ENCODE measurements around the gene DENND11. TPM values are rescaled to one million over a fixed set of nuclear protein-coding genes. Genes with fewer than 3 reads are reported as not detected.

DENND11 gene
- total RNA-seq, 2 experiments from 2014 or later, result 3.8 to 9.7 TPM

GRCh38 chr7:141685285-141686023 is 16.5 kb downstream of the DENND11 start:
- no peak overlapping the region for H3K27ac ChIP-seq (ENCODE audit: low read depth, low read length, poor library complexity, severe bottlenecking)
- H3K9me2 ChIP-seq (ENCODE audit: insufficient read depth, low read length), result no peaks in the 10 kb centered on the region
- BruUV-seq (replicated peaks), result no TSS peak
- no peaks in the 10 kb centered on the region for H3K4me1 ChIP-seq (ENCODE audit: insufficient read depth, low read length, poor library complexity, severe bottlenecking)
- H3K36me3 ChIP-seq (ENCODE audit: insufficient read depth, low read length), result no peaks in the 10 kb centered on the region
- DNase-seq (ENCODE audit: low spot score), result no peak
- TF ChIP-seq CTCF (conservative IDR thresholded peaks at IDR 0.05; ENCODE audit: low read length), result no peak
- no peak for TF ChIP-seq EZH2phosphoT487 (IDR thresholded peaks at IDR 0.05; ENCODE audit: borderline replicate concordance, low read depth, low read length)
- H2AFZ ChIP-seq (ENCODE audit: low read length), result no peak overlapping the region
- POLR2A ChIA-PET, result interaction anchor here (0.6 kb wide), 1 partner anchor 83 kb away, joined by 3 read pairs; no protein-coding TSS in a partner anchor
- H3K4me2 ChIP-seq (ENCODE audit: low read length), result no peak overlapping the region
- intact Hi-C loops (cut with micrococcal nuclease; ENCODE audit: unreplicated experiment), result no loop called here
- H4K20me1 ChIP-seq (ENCODE audit: insufficient read depth, low read length), result no peaks in the 10 kb centered on the region
- H3K4me3 ChIP-seq (ENCODE audit: low read depth, low read length, poor library complexity, severe bottlenecking), result no peak overlapping the region
- no peaks in the 10 kb centered on the region for H3K9me3 ChIP-seq (ENCODE audit: low read length)
- no peaks in the 10 kb centered on the region for H3K79me2 ChIP-seq (ENCODE audit: insufficient read depth, low read depth, low read length)
- CTCF ChIA-PET (ENCODE audit: unreplicated experiment), result no interaction called here

- Histone ChIP-seq H3K9me2 (ENCODE audit: insufficient read depth, low read length) (no peaks in the 10 kb centered on the region), H3K27ac (ENCODE audit: low read depth, low read length, poor library complexity, severe bottlenecking) (no peak overlapping the region), H3K79me2 (ENCODE audit: insufficient read depth, low read depth, low read length) (no peaks in the 10 kb centered on the region), H2AFZ (ENCODE audit: low read length) (no peak overlapping the region), H3K4me3 (ENCODE audit: low read depth, low read length, poor library complexity, severe bottlenecking) (no peak overlapping the region), H4K20me1 (ENCODE audit: insufficient read depth, low read length) (no peaks in the 10 kb centered on the region), H3K9me3 (ENCODE audit: low read length) (no peaks in the 10 kb centered on the region), H3K4me1 (ENCODE audit: insufficient read depth, low read length, poor library complexity, severe bottlenecking) (no peaks in the 10 kb centered on the region), H3K4me2 (ENCODE audit: low read length) (no peak overlapping the region), H3K36me3 (ENCODE audit: insufficient read depth, low read length) (no peaks in the 10 kb centered on the region)
- TF ChIP-seq EZH2phosphoT487 (IDR thresholded peaks at IDR 0.05; ENCODE audit: borderline replicate concordance, low read depth, low read length) (no peak), CTCF (conservative IDR thresholded peaks at IDR 0.05; ENCODE audit: low read length) (no peak)
- intact Hi-C loops (cut with micrococcal nuclease; ENCODE audit: unreplicated experiment), result no loop called here
- no peak for DNase-seq (ENCODE audit: low spot score)
- CTCF ChIA-PET (ENCODE audit: unreplicated experiment), result interaction anchor here (0.6 kb wide), 1 partner anchor 663 kb away, joined by 3 read pairs; no protein-coding TSS in a partner anchor
- no TSS peak for BruUV-seq (replicated peaks)
- POLR2A ChIA-PET, result no interaction called here
Measured at GRCh38 chr7:141679014-141679413, 23.0 kb downstream of the DENND11 start.

GRCh38 chr7:141676618-141677017 is 25.3 kb downstream of the DENND11 start:
- ChIA-PET CTCF (ENCODE audit: unreplicated experiment) (no interaction called here), POLR2A (no interaction called here)
- H3K4me2 ChIP-seq (ENCODE audit: low read length), result no peak overlapping the region
- no peaks in the 10 kb centered on the region for H3K4me1 ChIP-seq (ENCODE audit: insufficient read depth, low read length, poor library complexity, severe bottlenecking)
- BruUV-seq (replicated peaks), result no TSS peak
- H3K36me3 ChIP-seq (ENCODE audit: insufficient read depth, low read length), result no peaks in the 10 kb centered on the region
- no peak overlapping the region for H3K4me3 ChIP-seq (ENCODE audit: low read depth, low read length, poor library complexity, severe bottlenecking)
- TF ChIP-seq EZH2phosphoT487 (IDR thresholded peaks at IDR 0.05; ENCODE audit: borderline replicate concordance, low read depth, low read length), result no peak
- TF ChIP-seq CTCF (conservative IDR thresholded peaks at IDR 0.05; ENCODE audit: low read length), result no peak
- H2AFZ ChIP-seq (ENCODE audit: low read length), result no peak overlapping the region
- no peaks in the 10 kb centered on the region for H4K20me1 ChIP-seq (ENCODE audit: insufficient read depth, low read length)
- no peaks in the 10 kb centered on the region for H3K79me2 ChIP-seq (ENCODE audit: insufficient read depth, low read depth, low read length)
- no peak overlapping the region for H3K27ac ChIP-seq (ENCODE audit: low read depth, low read length, poor library complexity, severe bottlenecking)
- no peak for DNase-seq (ENCODE audit: low spot score)
- no peaks in the 10 kb centered on the region for H3K9me3 ChIP-seq (ENCODE audit: low read length)
- intact Hi-C loops (cut with micrococcal nuclease; ENCODE audit: unreplicated experiment), result no loop called here
- no peaks in the 10 kb centered on the region for H3K9me2 ChIP-seq (ENCODE audit: insufficient read depth, low read length)
